ENCODE results near the gene LAMA3. TPM values are rescaled to one million over a fixed set of nuclear protein-coding genes. Genes with fewer than 3 reads are reported as not detected.

The LAMA3 gene
- total RNA-seq, 2 experiments from 2014 or later, result 0.07 TPM; not detected in 1

GRCh38 chr18:23958036-23958435, 268.8 kb downstream of the LAMA3 start:
- no peak for DNase-seq
- POLR2A ChIA-PET, result no interaction called here

GRCh38 chr18:23963443-23964165, 274.4 kb downstream of the LAMA3 start:
- peak overlapping the region; percentile 0 for H3K4me3 Mint-ChIP-seq
- DNase-seq, result no peak
- H3K9me3 Mint-ChIP-seq, result no peaks in the 10 kb centered on the region
- H3K36me3 Mint-ChIP-seq, result no peaks in the 10 kb centered on the region
- POLR2A ChIA-PET, result no interaction called here
- H3K27ac Mint-ChIP-seq, result peak overlapping the region; percentile 81
- CTCF ChIA-PET, result interaction anchor here (1.0 kb wide), 3 partner anchors 38 to 154 kb away, joined by 3 to 4 read pairs (median 4); no protein-coding TSS in a partner anchor
- H3K4me1 Mint-ChIP-seq (ENCODE audit: low read depth), result peaks cover 46% of the 10 kb centered on the region
- no peaks in the 10 kb centered on the region for H3K27me3 Mint-ChIP-seq
- intact Hi-C loops (cut with micrococcal nuclease), result loop anchor here (1.0 to 2.0 kb wide), 2 partner anchors 39 to 156 kb away; no protein-coding TSS in a partner anchor

More at GRCh38 chr18:23958036-23958435, 268.8 kb downstream of the LAMA3 start:
- Mint-ChIP-seq H3K4me1 (ENCODE audit: low read depth) (no peaks in the 10 kb centered on the region), H3K36me3 (no peaks in the 10 kb centered on the region), H3K9me3 (no peaks in the 10 kb centered on the region), H3K27me3 (peaks cover 2% of the 10 kb centered on the region), H3K4me3 (no peak overlapping the region), H3K27ac (no peak overlapping the region)
- intact Hi-C loops (cut with micrococcal nuclease), result no loop called here
- CTCF ChIA-PET, result interaction anchor here (2.1 kb wide), 1 partner anchor 40 kb away, joined by 9 read pairs; no protein-coding TSS in a partner anchor

DNA sequence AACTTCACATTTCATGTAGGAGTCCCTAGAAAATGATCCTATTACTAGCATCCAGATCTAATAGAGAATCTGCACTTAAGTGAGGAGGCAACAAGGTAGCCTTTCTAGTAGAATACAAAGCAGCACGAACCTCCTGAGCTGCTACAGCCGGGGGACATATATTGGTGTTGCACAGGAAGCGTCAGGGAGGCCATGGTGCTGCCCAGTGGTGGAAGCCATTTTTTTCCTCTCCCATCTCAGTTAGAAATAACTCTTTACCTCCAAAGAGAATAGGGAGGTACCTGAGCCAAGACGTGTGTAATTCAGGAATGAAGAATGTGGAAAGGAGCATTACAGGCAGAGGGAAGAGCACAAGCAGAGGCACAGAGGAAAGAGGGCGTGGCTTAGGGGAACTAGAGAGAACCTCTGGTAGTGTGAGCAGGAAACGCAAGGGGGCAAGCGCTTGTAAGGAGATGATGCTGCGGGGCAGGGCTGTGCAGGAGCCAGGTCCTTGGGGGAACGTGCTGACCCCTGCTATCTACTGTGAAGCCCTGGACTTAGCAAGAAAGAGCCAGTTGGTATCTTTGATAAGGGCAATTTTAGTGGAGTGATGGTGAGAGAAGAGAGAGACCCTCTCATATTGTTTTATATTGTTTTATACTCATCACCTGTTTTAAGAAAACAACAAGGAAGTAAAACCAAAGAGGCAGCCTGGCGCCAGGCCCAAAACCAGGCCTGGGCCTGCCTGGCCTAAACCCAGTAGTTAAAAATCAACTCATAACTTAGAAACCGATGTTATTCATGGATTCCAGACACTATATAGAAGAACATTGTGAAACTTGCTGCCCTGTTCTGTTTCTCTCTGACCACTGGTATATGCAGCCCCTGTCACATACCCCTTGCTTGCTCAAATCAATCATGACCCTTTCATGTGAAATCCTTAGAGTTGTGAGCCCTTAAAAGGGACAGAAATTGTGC, 275.3 kb downstream of the LAMA3 start:
- H3K27me3 Mint-ChIP-seq, result no peaks in the 10 kb centered on the region
- H3K4me3 Mint-ChIP-seq, result peak overlapping the region; percentile 61
- intact Hi-C loops (cut with micrococcal nuclease), result loop anchor here (1.0 to 2.0 kb wide), 2 partner anchors 38 to 155 kb away; no protein-coding TSS in a partner anchor
- H3K4me1 Mint-ChIP-seq (ENCODE audit: low read depth), result peaks cover 55% of the 10 kb centered on the region
- no peaks in the 10 kb centered on the region for H3K9me3 Mint-ChIP-seq
- DNase-seq, result peak; percentile 75
- peak overlapping the region; percentile 81 for H3K27ac Mint-ChIP-seq
- H3K36me3 Mint-ChIP-seq, result no peaks in the 10 kb centered on the region
- ChIA-PET CTCF (interaction anchor here (0.8 to 1.3 kb wide), 8 partner anchors 26 to 154 kb away, joined by 3 to 4 read pairs (median 4); no protein-coding TSS in a partner anchor), POLR2A (no interaction called here)

GRCh38 chr18:23966909-23967308, 277.7 kb downstream of the LAMA3 start:
- intact Hi-C loops (cut with micrococcal nuclease), result no loop called here
- Mint-ChIP-seq H3K4me1 (ENCODE audit: low read depth) (peaks cover 76% of the 10 kb centered on the region), H3K27me3 (no peaks in the 10 kb centered on the region), H3K36me3 (no peaks in the 10 kb centered on the region), H3K27ac (peak overlapping the region; percentile 53), H3K4me3 (peak overlapping the region; percentile 28), H3K9me3 (no peaks in the 10 kb centered on the region)
- ChIA-PET POLR2A (interaction anchor here (1.2 kb wide), 1 partner anchor 66 kb away, joined by 3 read pairs; no protein-coding TSS in a partner anchor), CTCF (interaction anchor here (1.1 to 2.8 kb wide), 3 partner anchors 32 to 182 kb away, joined by 3 to 10 read pairs (median 3); no protein-coding TSS in a partner anchor)
- DNase-seq, result no peak

GRCh38 chr18:23967321-23968089, 278.3 kb downstream of the LAMA3 start:
- peak; percentile 63 for DNase-seq
- Mint-ChIP-seq H3K4me3 (no peak overlapping the region), H3K36me3 (no peaks in the 10 kb centered on the region), H3K27ac (no peak overlapping the region), H3K4me1 (ENCODE audit: low read depth) (peaks cover 82% of the 10 kb centered on the region), H3K9me3 (no peaks in the 10 kb centered on the region), H3K27me3 (no peaks in the 10 kb centered on the region)
- ChIA-PET CTCF (interaction anchor here (1.1 to 2.8 kb wide), 4 partner anchors 32 to 181 kb away, joined by 3 to 10 read pairs (median 5); no protein-coding TSS in a partner anchor), POLR2A (interaction anchor here (1.2 kb wide), 1 partner anchor 66 kb away, joined by 3 read pairs; no protein-coding TSS in a partner anchor)
- intact Hi-C loops (cut with micrococcal nuclease), result no loop called here

GRCh38 chr18:23968638-23969604, 279.7 kb downstream of the LAMA3 start:
- intact Hi-C loops (cut with micrococcal nuclease), result no loop called here
- Mint-ChIP-seq H3K4me3 (no peak overlapping the region), H3K27ac (no peak overlapping the region), H3K36me3 (no peaks in the 10 kb centered on the region), H3K27me3 (no peaks in the 10 kb centered on the region), H3K4me1 (ENCODE audit: low read depth) (peaks cover 91% of the 10 kb centered on the region), H3K9me3 (no peaks in the 10 kb centered on the region)
- ChIA-PET CTCF (interaction anchor here (1.1 to 2.8 kb wide), 3 partner anchors 30 to 108 kb away, joined by 4 to 10 read pairs (median 7); no protein-coding TSS in a partner anchor), POLR2A (interaction anchor here (1.0 kb wide), 1 partner anchor 18 kb away, joined by 3 read pairs; no protein-coding TSS in a partner anchor)
- no peak for DNase-seq

GRCh38 chr18:23969664-23970063, 280.4 kb downstream of the LAMA3 start:
- Mint-ChIP-seq H3K9me3 (peaks cover 4% of the 10 kb centered on the region), H3K36me3 (peaks cover 1% of the 10 kb centered on the region), H3K27me3 (no peaks in the 10 kb centered on the region), H3K4me3 (no peak overlapping the region), H3K4me1 (ENCODE audit: low read depth) (peaks cover 90% of the 10 kb centered on the region), H3K27ac (peak overlapping the region; percentile 65)
- DNase-seq, result no peak
- CTCF ChIA-PET, result interaction anchor here (1.1 to 2.8 kb wide), 2 partner anchors 30 to 51 kb away, joined by 4 to 10 read pairs; no protein-coding TSS in a partner anchor
- POLR2A ChIA-PET, result no interaction called here
- intact Hi-C loops (cut with micrococcal nuclease), result loop anchor here (1.0 to 10.0 kb wide), 3 partner anchors 26 to 50 kb away; no protein-coding TSS in a partner anchor

- Mint-ChIP-seq H3K9me3 (peaks cover 8% of the 10 kb centered on the region), H3K4me3 (peak overlapping the region; percentile 49), H3K27me3 (no peaks in the 10 kb centered on the region), H3K4me1 (ENCODE audit: low read depth) (peaks cover 90% of the 10 kb centered on the region), H3K36me3 (peaks cover 6% of the 10 kb centered on the region), H3K27ac (peak overlapping the region; percentile 65)
- CTCF ChIA-PET, result interaction anchor here (1.6 to 1.8 kb wide), 2 partner anchors 52 to 106 kb away, joined by 5 to 6 read pairs; no protein-coding TSS in a partner anchor
- peak; percentile 81 for DNase-seq
- intact Hi-C loops (cut with micrococcal nuclease), result loop anchor here (1.0 to 10.0 kb wide), 3 partner anchors 27 to 49 kb away; no protein-coding TSS in a partner anchor
- POLR2A ChIA-PET, result interaction anchor here (1.3 kb wide), 1 partner anchor 16 kb away, joined by 5 read pairs; no protein-coding TSS in a partner anchor
These were observed 281.2 kb downstream of the LAMA3 start for GRCh38 chr18:23970161-23971096.

- Mint-ChIP-seq H3K4me1 (ENCODE audit: low read depth) (peaks cover 89% of the 10 kb centered on the region), H3K36me3 (peaks cover 6% of the 10 kb centered on the region), H3K9me3 (peaks cover 8% of the 10 kb centered on the region), H3K27ac (peak overlapping the region; percentile 65), H3K27me3 (no peaks in the 10 kb centered on the region), H3K4me3 (no peak overlapping the region)
- ChIA-PET POLR2A (interaction anchor here (1.3 kb wide), 1 partner anchor 16 kb away, joined by 5 read pairs; no protein-coding TSS in a partner anchor), CTCF (interaction anchor here (1.0 to 1.8 kb wide), 6 partner anchors 16 to 518 kb away, joined by 3 to 6 read pairs (median 4); no protein-coding TSS in a partner anchor)
- no peak for DNase-seq
- intact Hi-C loops (cut with micrococcal nuclease), result loop anchor here (10.0 kb wide), 1 partner anchor 46 kb away; no protein-coding TSS in a partner anchor
These were observed 281.8 kb downstream of the LAMA3 start for GRCh38 chr18:23971097-23971440.
